Natural killer cell (primary cell): ENCODE data around the gene WDHD1. TPM values are rescaled to one million over a fixed set of nuclear protein-coding genes. Genes with fewer than 3 reads are reported as not detected.

Experiments
- ATAC-seq, 3 donors: fragments of 150-1000 bp in 2 of 3; fragments of 200-7000 bp in 1 of 3; cut with Tn5 transposase; 1 replicate in 1 of 3; 2 replicates in 2 of 3; pipeline ENCODE4 v1.10.0; 2021; ENCODE audit warnings: mild to moderate bottlenecking in 2 of 3, moderate library complexity in 2 of 3
- DNase-seq, 2 donors: peaks; one replicate each; pipeline versions ENCODE4 v3.0.0 to v3.0.0-alpha.2; 2013 to 2021; ENCODE audit warnings: mixed read lengths in 1 of 2
- H3K27ac ChIP-seq: one replicate; pipeline ENCODE4 v1.5.1; 2013; ENCODE audit warnings: mild to moderate bottlenecking, low read length
- H3K27me3 ChIP-seq: one replicate; pipeline ENCODE4 v1.6.1; 2013; ENCODE audit warnings: low read length; ENCODE audit not compliant: control insufficient read depth, insufficient read depth
- H3K36me3 ChIP-seq: one replicate; pipeline ENCODE4 v1.6.1; 2013; ENCODE audit warnings: low read length; ENCODE audit not compliant: control insufficient read depth, insufficient read depth
- H3K4me1 ChIP-seq: one replicate; pipeline ENCODE4 v1.6.1; 2013; ENCODE audit warnings: low read length; ENCODE audit not compliant: control insufficient read depth, insufficient read depth
- H3K4me3 ChIP-seq: one replicate; pipeline ENCODE4 v1.5.1; 2013; ENCODE audit warnings: low read length
- H3K9me3 ChIP-seq: one replicate; pipeline ENCODE4 v1.6.1; 2013; ENCODE audit warnings: low read length; ENCODE audit not compliant: control insufficient read depth, insufficient read depth
- H3K27ac Mint-ChIP-seq, 2 donors: one replicate each; pipeline ENCODE4 v1.8.0; 2022; ENCODE audit warnings: mild to moderate bottlenecking in 2 of 2, mixed read lengths in 2 of 2, moderate library complexity in 1 of 2
- H3K27me3 Mint-ChIP-seq, 2 donors: one replicate each; pipeline ENCODE4 v1.8.0; 2022; ENCODE audit warnings: low read depth in 2 of 2, mixed read lengths in 2 of 2
- H3K36me3 Mint-ChIP-seq: one replicate; pipeline ENCODE4 v1.8.0; 2022; ENCODE audit warnings: mixed read lengths
- H3K4me1 Mint-ChIP-seq, 2 donors: one replicate each; pipeline ENCODE4 v1.8.0; 2022; ENCODE audit warnings: mixed read lengths in 2 of 2
- H3K4me3 Mint-ChIP-seq: one replicate; pipeline ENCODE4 v1.8.0; 2022; ENCODE audit warnings: mild to moderate bottlenecking, moderate library complexity, mixed read lengths
- H3K9me3 Mint-ChIP-seq, 2 donors: one replicate each; pipeline ENCODE4 v1.8.0; 2022; ENCODE audit warnings: mixed read lengths in 2 of 2
- CTCF ChIP-seq: fragments of 200-600 bp; IDR thresholded peaks from one replicate; pipeline ENCODE4 v1.8.0; 2022; ENCODE audit warnings: antibody characterized with exemption
- whole genome bisulfite sequencing: methylation state at CpG from one replicate; pipeline ENCODE4 v1.1.7; 2013; ENCODE audit warnings: missing lambda C conversion rate; ENCODE audit not compliant: insufficient coverage; 5-methylcytosine and 5-hydroxymethylcytosine counted together
- intact Hi-C: fragments of 100-400 bp; cut with micrococcal nuclease; formaldehyde crosslinking; loops from one replicate; pipeline ENCODE4 v1.14.2; 2022
- total RNA-seq, 4 donors: library from RNA; stranded (reverse); fragments of 120-200 nt in 1 of 4; gene quantifications; one replicate each; pipeline versions ENCODE4 v1.2.3 to v1.2.4, GENCODE V29; 2013 to 2022

The WDHD1 gene
- total RNA-seq, 3 donors from 2014 or later (not counting 1 experiment from before 2014, with no cell fraction given), result 4.5 to 5.4 (median 5.3) TPM

GRCh38 chr14:55019968-55020554 lies 6.8 kb downstream of the WDHD1 start:
- Mint-ChIP-seq H3K4me3 (no peak overlapping the region), H3K36me3 (no peaks in the 10 kb centered on the region), H3K4me1 (no peaks in the 10 kb centered on the region), H3K9me3 (no peaks in the 10 kb centered on the region), H3K27ac (no peak overlapping the region), H3K27me3 (no peaks in the 10 kb centered on the region)
- no peak for TF ChIP-seq CTCF
- intact Hi-C loops, result loop anchor here (10.0 kb wide), 1 partner anchor 115 kb away; the partner anchor contains the start of gene GCH1
- DNase-seq, result no peak
- Histone ChIP-seq H3K9me3 (no peaks in the 10 kb centered on the region), H3K4me1 (no peaks in the 10 kb centered on the region), H3K36me3 (no peaks in the 10 kb centered on the region), H3K4me3 (no peak overlapping the region), H3K27ac (no peak overlapping the region), H3K27me3 (no peaks in the 10 kb centered on the region)
- ATAC-seq, result no peak
- WGBS, result 98% methylated on average over 2 of the region's 2 CpGs

GRCh38 chr14:55015006-55015405 lies 11.9 kb downstream of the WDHD1 start:
- H3K27me3 Mint-ChIP-seq, result no peaks in the 10 kb centered on the region
- TF ChIP-seq CTCF, result no peak
- intact Hi-C loops, result no loop called here
- no peaks in the 10 kb centered on the region for H3K9me3 Mint-ChIP-seq
- Histone ChIP-seq H3K9me3 (no peaks in the 10 kb centered on the region), H3K4me3 (no peak overlapping the region), H3K36me3 (no peaks in the 10 kb centered on the region), H3K27me3 (no peaks in the 10 kb centered on the region), H3K4me1 (no peaks in the 10 kb centered on the region), H3K27ac (no peak overlapping the region)
- no peak overlapping the region for H3K4me3 Mint-ChIP-seq
- DNase-seq (no peak), ATAC-seq (no peak)
- no peaks in the 10 kb centered on the region for H3K4me1 Mint-ChIP-seq
- H3K36me3 Mint-ChIP-seq, result no peaks in the 10 kb centered on the region
- H3K27ac Mint-ChIP-seq, result no peak overlapping the region
- 88% methylated on average over 2 of the region's 2 CpGs for WGBS

- Mint-ChIP-seq H3K4me1 (peaks cover 5 to 6% of the 10 kb centered on the region in 2 donors), H3K27me3 (no peaks in the 10 kb centered on the region), H3K4me3 (no peak overlapping the region), H3K27ac (no peak overlapping the region), H3K36me3 (no peaks in the 10 kb centered on the region), H3K9me3 (no peaks in the 10 kb centered on the region)
- Histone ChIP-seq H3K36me3 (no peaks in the 10 kb centered on the region), H3K4me3 (no peak overlapping the region), H3K27me3 (no peaks in the 10 kb centered on the region), H3K9me3 (no peaks in the 10 kb centered on the region), H3K4me1 (no peaks in the 10 kb centered on the region), H3K27ac (no peak overlapping the region)
- no peak for TF ChIP-seq CTCF
- intact Hi-C loops, result no loop called here
- WGBS, result 78% methylated on average over 3 of the region's 4 CpGs
- DNase-seq, result no peak
- ATAC-seq, result no peak
Observed at GRCh38 chr14:55005071-55005470, 21.8 kb downstream of the WDHD1 start.

- Histone ChIP-seq H3K9me3 (no peaks in the 10 kb centered on the region), H3K4me3 (no peak overlapping the region), H3K27ac (no peak overlapping the region), H3K4me1 (no peaks in the 10 kb centered on the region), H3K36me3 (no peaks in the 10 kb centered on the region), H3K27me3 (no peaks in the 10 kb centered on the region)
- TF ChIP-seq CTCF, result no peak
- ATAC-seq (peak in 1 of 3 donors; percentile 61), DNase-seq (peak in 1 of 2 donors; percentile 16)
- intact Hi-C loops, result no loop called here
- H3K27me3 Mint-ChIP-seq, result no peaks in the 10 kb centered on the region
- no peaks in the 10 kb centered on the region for H3K9me3 Mint-ChIP-seq
- H3K27ac Mint-ChIP-seq, result peak overlapping the region in 1 of 2 donors; percentile 25
- H3K36me3 Mint-ChIP-seq, result no peaks in the 10 kb centered on the region
- peaks cover 9 to 10% of the 10 kb centered on the region in 2 donors for H3K4me1 Mint-ChIP-seq
- H3K4me3 Mint-ChIP-seq, result no peak overlapping the region
- WGBS, result 49% methylated on average over 3 of the region's 3 CpGs
Observed at GRCh38 chr14:55000381-55000780, 26.5 kb downstream of the WDHD1 start.
